Retinal pigment epithelial cell (primary cell): ENCODE data around the gene NPHS1.
A peak's percentile ranks its signal among the peaks of the same experiment; 100 is the strongest.

Source experiments
- DNase-seq: peaks from one replicate; pipeline ENCODE4 v3.0.0-alpha.2; 2010; ENCODE audit warnings: low read depth
- H3K4me3 ChIP-seq: 2 replicates; pipeline ENCODE4 v1.5.1; 2011; ENCODE audit warnings: mild to moderate bottlenecking, low read length, control low read depth, moderate library complexity
- TF ChIP-seq, protein P1 (sequence below): conservative IDR thresholded peaks from 2 replicates; pipeline ENCODE4 v1.5.1; 2011; ENCODE audit warnings: low read depth, low read length, control low read depth, inconsistent platforms

Gene NPHS1

DNA sequence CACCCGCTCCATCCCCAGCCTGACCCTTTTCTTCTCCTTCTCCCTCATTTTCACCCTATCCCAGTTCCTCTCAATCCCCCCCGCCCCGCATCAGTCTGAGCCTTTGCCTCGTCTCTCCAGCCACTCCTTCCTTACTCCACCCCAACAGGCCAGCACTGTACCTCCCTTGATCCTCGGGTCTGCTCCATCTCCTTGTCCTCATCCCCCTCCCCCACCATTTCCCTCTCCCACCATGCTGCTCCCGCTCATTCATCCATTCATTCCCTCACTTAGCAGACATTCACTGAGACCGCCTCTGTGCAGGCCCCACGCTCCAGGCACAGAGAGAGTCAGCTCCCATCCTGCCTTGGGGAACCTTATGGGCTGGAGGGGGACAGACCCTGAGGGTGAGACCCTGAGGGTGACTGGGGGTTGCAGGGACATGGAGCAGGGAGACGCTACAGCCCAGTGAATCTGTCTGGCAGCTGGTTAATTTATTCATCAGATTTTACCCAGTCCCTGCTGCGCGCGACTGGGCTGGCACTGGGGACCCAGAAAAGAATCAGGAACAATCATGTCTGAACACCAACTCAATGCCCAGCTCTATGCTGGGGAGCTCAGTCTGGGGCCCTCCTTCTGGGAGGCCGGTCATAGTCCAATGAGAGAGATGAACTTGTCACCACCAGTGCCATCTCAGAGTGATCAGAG is 76.1 kb downstream of the NPHS1 start:
- TF ChIP-seq, protein P1, sequence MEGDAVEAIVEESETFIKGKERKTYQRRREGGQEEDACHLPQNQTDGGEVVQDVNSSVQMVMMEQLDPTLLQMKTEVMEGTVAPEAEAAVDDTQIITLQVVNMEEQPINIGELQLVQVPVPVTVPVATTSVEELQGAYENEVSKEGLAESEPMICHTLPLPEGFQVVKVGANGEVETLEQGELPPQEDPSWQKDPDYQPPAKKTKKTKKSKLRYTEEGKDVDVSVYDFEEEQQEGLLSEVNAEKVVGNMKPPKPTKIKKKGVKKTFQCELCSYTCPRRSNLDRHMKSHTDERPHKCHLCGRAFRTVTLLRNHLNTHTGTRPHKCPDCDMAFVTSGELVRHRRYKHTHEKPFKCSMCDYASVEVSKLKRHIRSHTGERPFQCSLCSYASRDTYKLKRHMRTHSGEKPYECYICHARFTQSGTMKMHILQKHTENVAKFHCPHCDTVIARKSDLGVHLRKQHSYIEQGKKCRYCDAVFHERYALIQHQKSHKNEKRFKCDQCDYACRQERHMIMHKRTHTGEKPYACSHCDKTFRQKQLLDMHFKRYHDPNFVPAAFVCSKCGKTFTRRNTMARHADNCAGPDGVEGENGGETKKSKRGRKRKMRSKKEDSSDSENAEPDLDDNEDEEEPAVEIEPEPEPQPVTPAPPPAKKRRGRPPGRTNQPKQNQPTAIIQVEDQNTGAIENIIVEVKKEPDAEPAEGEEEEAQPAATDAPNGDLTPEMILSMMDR = no peak
- H3K4me3 ChIP-seq = peak overlapping the region; percentile 67
- DNase-seq = no peak
